ENCODE measurements around the gene ST6GAL1.

DNA sequence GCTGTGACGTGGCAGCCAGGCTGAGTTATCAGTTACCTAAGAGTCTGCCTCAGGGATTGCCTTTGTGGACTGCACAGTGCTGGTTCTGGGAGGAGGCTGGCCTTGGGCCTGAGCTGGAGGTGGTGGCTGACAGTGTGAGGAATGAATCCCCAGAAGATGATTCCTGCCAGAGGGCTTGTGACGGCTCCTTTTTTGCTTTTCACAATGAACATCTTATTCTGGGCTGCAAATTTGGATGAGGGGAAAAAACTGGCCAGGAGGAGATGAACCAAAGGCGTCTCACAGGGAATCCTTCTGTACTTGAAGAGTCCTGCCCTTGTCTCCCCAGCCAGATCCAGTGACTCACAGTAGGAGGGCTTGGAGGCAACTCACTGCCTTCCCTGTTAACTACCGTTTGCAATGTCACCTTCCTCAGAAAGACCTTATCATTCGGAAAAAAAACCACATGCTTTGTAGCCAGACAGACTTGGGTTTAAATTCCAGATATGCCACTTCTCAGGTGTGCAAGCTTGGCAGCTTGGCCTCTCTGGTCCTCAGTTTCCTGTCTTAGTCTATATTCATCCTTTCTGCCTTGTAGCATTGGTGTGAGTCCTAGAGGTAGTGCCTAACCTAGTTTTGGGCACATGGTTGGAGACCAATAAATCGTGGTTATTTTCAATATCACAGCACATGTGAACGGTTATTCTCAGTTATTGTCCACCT lies 19.1 kb downstream of the ST6GAL1 start:
- no peak for TF ChIP-seq CTCF (IDR thresholded peaks at IDR 0.05)
- TF ChIP-seq POLR2A (IDR thresholded peaks at IDR 0.05): no peak
